K562 (cell line): ENCODE measurements around the gene IFNG-AS1. TPM values are rescaled to one million over a fixed set of nuclear protein-coding genes. Genes with fewer than 3 reads are reported as not detected.

Experiments
- ATAC-seq: fragments of 200-7000 bp; cut with Tn5 transposase; 3 replicates; pipeline ENCODE4 v1.9.1; 2020; ENCODE audit warnings: moderate library complexity
- BruUV-seq: library from RNA; stranded (reverse); fragments of 400-500 nt; replicated peaks from 2 replicates; lab custom pipeline; 2021; lab: Mats Ljungman, UMichigan
- CTCF ChIA-PET: fragments of 300-600 bp; formaldehyde crosslinking; extraction: SDS; loops from one replicate; lab custom pipeline; 2021; ENCODE audit warnings: low intra/inter-chr PET ratio; lab: Yijun Ruan, JAX
- POLR2A ChIA-PET: fragments of 300-600, 350-650 bp; sonication (Branson Sonifier 250); formaldehyde crosslinking; extraction: SDS; loops from one replicate; lab custom pipeline; 2021; ENCODE audit warnings: antibody characterized with exemption, inconsistent platforms; lab: Yijun Ruan, JAX
- DNase-seq, 4 experiments: peaks; one replicate each; pipeline versions ENCODE4 v3.0.0 to v3.0.0-alpha.2; 2011 to 2018; ENCODE audit warnings: low spot score in 3 of 4, mixed read lengths in 3 of 4; ENCODE audit errors: extremely low read depth in 1 of 4
- FAIRE-seq: peaks from 2 replicates; lab custom pipeline; 2011; peaks lifted over from hg19 to GRCh38; lab: Jason Lieb, UNC
- H2AFZ ChIP-seq: 2 replicates; pipeline ENCODE4 v1.6.0; 2011; ENCODE audit warnings: low read depth, low read length, control low read depth, inconsistent platforms
- H3K27ac ChIP-seq: fragments of 200-600 bp; 3 replicates; pipeline ENCODE4 v1.8.0; 2011; ENCODE audit warnings: low read depth, mild to moderate bottlenecking, control low read depth, inconsistent platforms, low read length, moderate library complexity, mixed read lengths; ENCODE audit errors: extremely low read depth
- H3K27me3 ChIP-seq, 2 experiments: fragments of 300-600 bp in 1 of 2; 2 replicates in 1 of 2; 3 replicates in 1 of 2; pipeline versions ENCODE4 v1.6.0 to v1.8.0; 2011; ENCODE audit warnings: inconsistent platforms in 2 of 2, low read length in 2 of 2, mild to moderate bottlenecking in 1 of 2, mixed read lengths in 1 of 2, moderate library complexity in 1 of 2; ENCODE audit not compliant: control insufficient read depth in 2 of 2, insufficient read depth in 2 of 2
- H3K36me3 ChIP-seq: fragments of 300-600 bp; 3 replicates; pipeline ENCODE4 v1.8.0; 2011; ENCODE audit warnings: mild to moderate bottlenecking, low read length, inconsistent platforms; ENCODE audit not compliant: control insufficient read depth, insufficient read depth
- H3K4me1 ChIP-seq, 2 experiments: fragments of 200-600 bp in 1 of 2; replicated peaks in 1 of 2; 2 replicates in 1 of 2; 3 replicates in 1 of 2; pipeline versions ENCODE4 v1.5.1 to v1.8.0; 2011; ENCODE audit warnings: inconsistent platforms in 2 of 2, low read length in 2 of 2, mild to moderate bottlenecking in 1 of 2, mixed read lengths in 1 of 2, moderate library complexity in 1 of 2; ENCODE audit not compliant: control insufficient read depth in 2 of 2, insufficient read depth in 2 of 2
- H3K4me2 ChIP-seq: 2 replicates; pipeline ENCODE4 v1.6.1; 2011; ENCODE audit warnings: low read length, control low read depth, inconsistent platforms, mixed read lengths; ENCODE audit not compliant: insufficient read depth
- H3K4me3 ChIP-seq: fragments of 200-600 bp; sonication (generic), shearing (Covaris generic); 2 replicates; pipeline ENCODE4 v1.5.1; 2016; ENCODE audit warnings: control low read depth, inconsistent platforms
- H3K79me2 ChIP-seq: fragments of 200-600 bp; 3 replicates; pipeline ENCODE4 v1.8.0; 2011; ENCODE audit warnings: low read length, inconsistent platforms; ENCODE audit not compliant: control insufficient read depth, insufficient read depth
- H3K9ac ChIP-seq, 2 experiments: 2 replicates each; pipeline versions ENCODE4 v1.6.0 to v1.6.1; 2011; ENCODE audit warnings: low read depth in 2 of 2, low read length in 2 of 2, control low read depth in 1 of 2, inconsistent platforms in 1 of 2, mild to moderate bottlenecking in 1 of 2, mixed read lengths in 1 of 2; ENCODE audit not compliant: insufficient read depth in 1 of 2
- H3K9me1 ChIP-seq: one replicate; pipeline ENCODE4 v1.6.0; 2011; ENCODE audit warnings: inconsistent platforms, mild to moderate bottlenecking, low read length, moderate library complexity; ENCODE audit not compliant: control insufficient read depth, insufficient read depth
- H3K9me3 ChIP-seq: replicated peaks from 2 replicates; pipeline ENCODE4 v1.5.1; 2011; ENCODE audit warnings: low read depth, low read length, inconsistent platforms; ENCODE audit not compliant: control insufficient read depth, insufficient read depth
- H4K20me1 ChIP-seq: replicated peaks from 2 replicates; pipeline ENCODE4 v1.6.1; 2011; ENCODE audit warnings: low read length, inconsistent platforms, mixed read lengths; ENCODE audit not compliant: control insufficient read depth, insufficient read depth
- ARID3A ChIP-seq: IDR thresholded peaks from 2 replicates; pipeline ENCODE4 v1.6.1; 2012; ENCODE audit warnings: low read depth, low read length, improper control_type of control experiment, borderline replicate concordance
- ATF2 ChIP-seq: sonication (generic); formaldehyde crosslinking; IDR thresholded peaks from 2 replicates; pipeline ENCODE4 v1.8.1; 2022; ENCODE audit warnings: missing genetic modification reagents
- CREB5 ChIP-seq: fragments of 250-450 bp; sonication (Bioruptor Pico); IDR thresholded peaks from 2 replicates; pipeline ENCODE4 v1.5.0; 2020; ENCODE audit warnings: mild to moderate bottlenecking
- DDX20 ChIP-seq: fragments of 450-650 bp; IDR thresholded peaks from 2 replicates; pipeline ENCODE4 v1.6.1; 2016; ENCODE audit warnings: missing genetic modification characterization, low read depth, mild to moderate bottlenecking, missing compliant biosample characterization, moderate library complexity
- DPF2 ChIP-seq: fragments of 450-650 bp; IDR thresholded peaks from 2 replicates; pipeline ENCODE4 v1.6.1; 2016
- FOXJ2 ChIP-seq: fragments of 200-800 bp; sonication (Bioruptor generic); IDR thresholded peaks from 2 replicates; pipeline ENCODE4 v1.6.1; 2016; ENCODE audit warnings: missing genetic modification characterization, missing compliant biosample characterization
- GATAD2A ChIP-seq: fragments of 450-650 bp; IDR thresholded peaks from 2 replicates; pipeline ENCODE4 v1.6.1; 2017
- HDGF ChIP-seq: fragments of 450-650 bp; IDR thresholded peaks from 2 replicates; pipeline ENCODE4 v1.6.1; 2016
- MBD2 ChIP-seq: sonication (generic); IDR thresholded peaks from 2 replicates; pipeline ENCODE4 v1.6.1; 2016; ENCODE audit warnings: low read depth, borderline replicate concordance
- NEUROD1 ChIP-seq: fragments of 150-350 bp; IDR thresholded peaks from 2 replicates; pipeline ENCODE4 v1.6.1; 2014; ENCODE audit warnings: borderline replicate concordance, low read length, low read depth; ENCODE audit not compliant: partially characterized antibody
- PHTF2 ChIP-seq: fragments of 250-450 bp; sonication (Bioruptor Pico); IDR thresholded peaks from 2 replicates; pipeline ENCODE4 v1.5.0; 2021; ENCODE audit warnings: mild to moderate bottlenecking
- PURB ChIP-seq: sonication (generic); formaldehyde crosslinking; IDR thresholded peaks from 2 replicates; pipeline ENCODE4 v1.9.0; 2021; ENCODE audit warnings: low read depth, mild to moderate bottlenecking, missing genetic modification reagents
- ZNF395 ChIP-seq: fragments of 200-800 bp; sonication (Bioruptor generic); IDR thresholded peaks from 2 replicates; pipeline ENCODE4 v1.6.1; 2017; ENCODE audit warnings: missing genetic modification characterization, missing compliant biosample characterization
- in situ Hi-C: fragments of 300-500 bp; cut with MboI; formaldehyde crosslinking; loops from 4 replicates; pipeline ENCODE4 v1.15.0; 2018; ENCODE audit warnings: inconsistent platforms, mixed read lengths
- intact Hi-C: fragments of 100-400 bp; cut with micrococcal nuclease; formaldehyde crosslinking; loops from 2 replicates; pipeline ENCODE4 v1.14.2; 2022
- polyA plus RNA-seq, 8 experiments: library from polyadenylated mRNA; depleted of rRNA in 4 of 8; stranded (reverse) in 5 of 8; unstranded in 3 of 8; fragments of >200 nt; fragmentation: Nextera tagmentation in 2 of 8; fragmentation: Illumina TruSeq in 1 of 8; extraction: Ambion mirVana in 2 of 8; extraction: Trizol in 1 of 8; gene quantifications; 2 replicates each; pipeline versions ENCODE4 v1.2.1 to v1.2.3, GENCODE V29; 2011 to 2014; ENCODE audit warnings: inconsistent platforms in 1 of 8, missing spikeins in 1 of 8
- total RNA-seq, 7 experiments: library from RNA; depleted of rRNA in 6 of 7; stranded (reverse); fragments of >200 nt in 6 of 7; fragmentation: Illumina TruSeq in 2 of 7; extraction: Trizol in 2 of 7; gene quantifications; 2 replicates each; pipeline versions ENCODE4 v1.2.1 to v1.2.3, GENCODE V29; 2011 to 2021; ENCODE audit warnings: low replicate concordance in 1 of 7

Gene IFNG-AS1
- total and polyA plus RNA-seq, 9 of the 15 experiments (the other 6 are each of a cell fraction or from before 2014, with no cell fraction given), result not detected

GRCh38 chr12:68018315-68018714 is 29.1 kb downstream of the IFNG-AS1 start:
- no peaks in the 10 kb centered on the region for H3K27me3 ChIP-seq
- in situ Hi-C loops, result no loop called here
- no peak overlapping the region for H3K9ac ChIP-seq
- H3K9me1 ChIP-seq, result no peaks in the 10 kb centered on the region
- TF ChIP-seq HDGF (no peak), CREB5 (CRISPR knock-in tag) (no peak), ATF2 (CRISPR knock-in tag) (no peak), FOXJ2 (tag) (no peak), PHTF2 (CRISPR knock-in tag) (no peak), NEUROD1 (no peak), ARID3A (no peak), DPF2 (no peak), ZNF395 (CRISPR knock-in tag) (no peak), PURB (CRISPR knock-in tag) (no peak), GATAD2A (no peak), DDX20 (tag) (no peak), MBD2 (no peak)
- TF ChIP-seq, all 486 proteins: peak for 0
- Histone ChIP-seq H3K4me1 (no peaks in the 10 kb centered on the region), H4K20me1 (no peaks in the 10 kb centered on the region), H3K27ac (no peak overlapping the region), H3K36me3 (no peaks in the 10 kb centered on the region), H3K4me2 (no peak overlapping the region), H3K4me3 (no peak overlapping the region), H3K79me2 (no peaks in the 10 kb centered on the region), H3K9me3 (no peaks in the 10 kb centered on the region), H2AFZ (no peak overlapping the region)
- CTCF ChIA-PET, result no interaction called here
- POLR2A ChIA-PET, result no interaction called here
- no TSS peak for BruUV-seq
- DNase-seq, result no peak
- intact Hi-C loops, result no loop called here
- FAIRE-seq, result no peak
- no peak for ATAC-seq
